Tibial nerve (tissue), 4 donors: Measurements from ENCODE around the gene ATP13A1. TPM values are rescaled to one million over a fixed set of nuclear protein-coding genes. Genes with fewer than 3 reads are reported as not detected.
"Not testable (repeated sequence)": the region's sequence is repeated elsewhere in the genome, so short reads cannot be mapped to it uniquely, and the experiment has no call there.

Experiments
- DNase-seq, 2 donors: peaks; one replicate each; pipeline ENCODE4 v3.0.0-alpha.2; 2019; ENCODE audit warnings: low spot score in 2 of 2
- H3K27ac ChIP-seq, 4 donors: fragments of 200-600 bp; sonication (generic) in 3 of 4; one replicate each; pipeline ENCODE4 v1.5.1; 2017 to 2019; ENCODE audit warnings: mild to moderate bottlenecking in 1 of 4
- H3K27me3 ChIP-seq, 2 donors: fragments of 200-600 bp; sonication (generic) in 1 of 2; one replicate each; pipeline versions ENCODE4 v1.5.1 to v1.6.0; 2017 to 2019
- H3K36me3 ChIP-seq, 3 donors: fragments of 200-600 bp; sonication (generic); one replicate each; pipeline ENCODE4 v1.5.1; 2018 to 2019
- H3K4me1 ChIP-seq, 4 donors: fragments of 200-600 bp; sonication (generic) in 3 of 4; one replicate each; pipeline ENCODE4 v1.5.1; 2017 to 2019
- H3K4me3 ChIP-seq, 4 donors: fragments of 200-600 bp; sonication (generic) in 3 of 4; one replicate each; pipeline ENCODE4 v1.5.1; 2017 to 2019; ENCODE audit warnings: mild to moderate bottlenecking in 1 of 4, moderate library complexity in 1 of 4
- H3K9me3 ChIP-seq, 4 donors: fragments of 200-600 bp; sonication (generic) in 3 of 4; one replicate each; pipeline ENCODE4 v1.5.1; 2017 to 2019
- EP300 ChIP-seq, 2 donors: sonication (generic); formaldehyde crosslinking; IDR thresholded peaks; one replicate each; pipeline ENCODE4 v1.6.1; 2017; ENCODE audit warnings: antibody characterized with exemption in 2 of 2, mild to moderate bottlenecking in 1 of 2
- POLR2A ChIP-seq, 2 donors: fragments of 450-650 bp; IDR thresholded peaks; one replicate each; pipeline ENCODE4 v1.6.1; 2017; ENCODE audit warnings: antibody characterized with exemption in 2 of 2, mild to moderate bottlenecking in 2 of 2, moderate library complexity in 2 of 2
- WGBS, 2 donors: methylation state at CpG; one replicate each; pipeline ENCODE4 v1.1.5; 2018; 5-methylcytosine and 5-hydroxymethylcytosine counted together
- total RNA-seq, 4 donors: library from RNA; depleted of rRNA; stranded (reverse); fragments of >200 nt; gene quantifications; one replicate each; pipeline ENCODE4 v1.1.0, GENCODE V29; 2016
- TF ChIP-seq, protein P1 (sequence below), 5 experiments: fragments of 200-600 bp in 3 of 5; fragments of 450-650 bp in 2 of 5; sonication (generic) in 3 of 5; IDR thresholded peaks; one replicate each; pipeline ENCODE4 v1.5.1; 2016 to 2019; ENCODE audit warnings: antibody characterized with exemption in 5 of 5, mild to moderate bottlenecking in 3 of 5, moderate library complexity in 2 of 5

Gene ATP13A1
- total RNA-seq, 4 donors from 2014 or later = 312 to 705 (median 344) TPM

GRCh38 chr19:19704836-19705235 is 41.4 kb upstream of the ATP13A1 start:
- H3K36me3 ChIP-seq = peaks cover 0 to 99% (median 9%) of the 10 kb centered on the region in 3 donors
- TF ChIP-seq EP300 (IDR thresholded peaks at IDR 0.05) (no peak), POLR2A (IDR thresholded peaks at IDR 0.05) (no peak)
- TF ChIP-seq, protein P1, sequence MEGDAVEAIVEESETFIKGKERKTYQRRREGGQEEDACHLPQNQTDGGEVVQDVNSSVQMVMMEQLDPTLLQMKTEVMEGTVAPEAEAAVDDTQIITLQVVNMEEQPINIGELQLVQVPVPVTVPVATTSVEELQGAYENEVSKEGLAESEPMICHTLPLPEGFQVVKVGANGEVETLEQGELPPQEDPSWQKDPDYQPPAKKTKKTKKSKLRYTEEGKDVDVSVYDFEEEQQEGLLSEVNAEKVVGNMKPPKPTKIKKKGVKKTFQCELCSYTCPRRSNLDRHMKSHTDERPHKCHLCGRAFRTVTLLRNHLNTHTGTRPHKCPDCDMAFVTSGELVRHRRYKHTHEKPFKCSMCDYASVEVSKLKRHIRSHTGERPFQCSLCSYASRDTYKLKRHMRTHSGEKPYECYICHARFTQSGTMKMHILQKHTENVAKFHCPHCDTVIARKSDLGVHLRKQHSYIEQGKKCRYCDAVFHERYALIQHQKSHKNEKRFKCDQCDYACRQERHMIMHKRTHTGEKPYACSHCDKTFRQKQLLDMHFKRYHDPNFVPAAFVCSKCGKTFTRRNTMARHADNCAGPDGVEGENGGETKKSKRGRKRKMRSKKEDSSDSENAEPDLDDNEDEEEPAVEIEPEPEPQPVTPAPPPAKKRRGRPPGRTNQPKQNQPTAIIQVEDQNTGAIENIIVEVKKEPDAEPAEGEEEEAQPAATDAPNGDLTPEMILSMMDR (IDR thresholded peaks at IDR 0.05) = no peak
- H3K27me3 ChIP-seq = no peaks in the 10 kb centered on the region
- H3K9me3 ChIP-seq = peaks cover 10 to 100% (median 48%) of the 10 kb centered on the region in 4 donors
- no peak overlapping the region for H3K27ac ChIP-seq
- no peaks in the 10 kb centered on the region for H3K4me1 ChIP-seq
- no peak overlapping the region for H3K4me3 ChIP-seq
- WGBS, 2 donors = 86 to 94% methylated on average over 6 of the region's 6 CpGs
- DNase-seq = no peak

GRCh38 chr19:19700493-19700892 is 37.0 kb upstream of the ATP13A1 start:
- peaks cover 0 to 78% (median 9%) of the 10 kb centered on the region in 3 donors for H3K36me3 ChIP-seq
- 96 to 97% methylated on average over 1 of the region's 1 CpG for WGBS, 2 donors
- H3K9me3 ChIP-seq = peaks cover 0 to 100% (median 40%) of the 10 kb centered on the region in 4 donors
- DNase-seq, H3K4me1 ChIP-seq, H3K27ac ChIP-seq, H3K27me3 ChIP-seq, H3K4me3 ChIP-seq: not testable (repeated sequence)

DNA sequence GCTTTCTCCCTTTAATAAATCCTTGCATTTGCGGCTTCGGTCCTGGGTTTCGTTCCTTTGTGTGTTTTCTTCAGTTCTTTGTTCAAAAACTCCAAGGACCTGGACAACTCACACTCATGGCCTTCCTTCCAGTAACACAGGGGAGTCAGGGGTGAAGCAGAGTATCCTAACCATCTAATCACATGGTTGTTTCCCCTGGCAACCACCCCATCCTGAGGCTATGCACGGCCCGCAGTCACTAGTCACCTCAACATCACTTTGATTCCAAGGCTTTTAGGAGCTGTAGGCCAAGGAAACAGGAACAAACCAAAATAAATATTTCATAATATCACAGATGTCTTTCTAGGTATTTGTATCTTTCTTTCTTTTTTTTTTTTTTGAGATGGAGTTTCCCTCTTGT is 34.1 kb upstream of the ATP13A1 start:
- H3K4me3 ChIP-seq = no peak overlapping the region
- no peak for DNase-seq
- no peaks in the 10 kb centered on the region for H3K4me1 ChIP-seq
- TF ChIP-seq EP300 (IDR thresholded peaks at IDR 0.05) (no peak), POLR2A (IDR thresholded peaks at IDR 0.05) (no peak)
- TF ChIP-seq, protein P1 (IDR thresholded peaks at IDR 0.05) = no peak
- H3K36me3 ChIP-seq = peaks cover 0 to 49% (median 0%) of the 10 kb centered on the region in 3 donors
- peaks cover 0 to 86% (median 28%) of the 10 kb centered on the region in 4 donors for H3K9me3 ChIP-seq
- no peaks in the 10 kb centered on the region for H3K27me3 ChIP-seq
- 93 to 94% methylated on average over 5 of the region's 5 CpGs for WGBS, 2 donors
- no peak overlapping the region for H3K27ac ChIP-seq

- Histone ChIP-seq H3K9me3 (peaks cover 0 to 74% (median 23%) of the 10 kb centered on the region in 4 donors), H3K27ac (no peak overlapping the region), H3K36me3 (peaks cover 0 to 37% (median 0%) of the 10 kb centered on the region in 3 donors), H3K27me3 (no peaks in the 10 kb centered on the region), H3K4me1 (no peaks in the 10 kb centered on the region), H3K4me3 (no peak overlapping the region)
- TF ChIP-seq EP300 (IDR thresholded peaks at IDR 0.05) = no peak
- TF ChIP-seq, protein P1 (IDR thresholded peaks at IDR 0.05) = no peak
- no peak for TF ChIP-seq POLR2A (IDR thresholded peaks at IDR 0.05)
- DNase-seq = no peak
- 79 to 82% methylated on average over 2 of the region's 2 CpGs for WGBS, 2 donors
Measured at GRCh38 chr19:19696386-19696785, 32.9 kb upstream of the ATP13A1 start.

GRCh38 chr19:19691683-19692082 is 28.2 kb upstream of the ATP13A1 start:
- H3K9me3 ChIP-seq = peaks cover 0 to 33% (median 5%) of the 10 kb centered on the region in 4 donors

DNA sequence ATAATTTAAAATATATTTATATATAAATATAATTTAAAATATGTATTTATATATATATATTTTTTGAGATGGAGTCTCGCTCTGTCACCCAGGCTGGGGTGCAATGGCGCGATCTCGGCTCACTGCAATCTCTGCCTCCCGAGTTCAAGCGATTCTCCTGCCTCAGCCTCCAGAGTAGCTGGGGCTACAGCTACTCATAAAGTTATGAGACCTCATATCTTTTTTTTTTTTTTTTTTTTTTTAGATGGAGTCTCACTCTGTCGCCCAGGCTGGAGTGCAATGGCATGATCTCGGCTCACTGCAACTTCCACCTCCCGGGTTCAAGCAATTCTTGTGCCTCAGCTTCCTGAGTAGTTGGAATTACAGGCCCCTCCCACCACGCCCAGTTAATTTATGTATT is 25.5 kb upstream of the ATP13A1 start:
- H3K36me3 ChIP-seq = peaks cover 0 to 26% (median 0%) of the 10 kb centered on the region in 3 donors
- H3K9me3 ChIP-seq = peaks cover 0 to 31% (median 5%) of the 10 kb centered on the region in 4 donors
- not testable (repeated sequence) for H3K27me3 ChIP-seq, H3K27ac ChIP-seq, DNase-seq, H3K4me1 ChIP-seq, H3K4me3 ChIP-seq
- 96 to 99% methylated on average over 10 of the region's 10 CpGs for WGBS, 2 donors

More at GRCh38 chr19:19691683-19692082, 28.2 kb upstream of the ATP13A1 start:
- DNase-seq = no peak
- Histone ChIP-seq H3K27me3 (no peaks in the 10 kb centered on the region), H3K4me3 (no peak overlapping the region), H3K4me1 (no peaks in the 10 kb centered on the region), H3K36me3 (peaks cover 0 to 11% (median 0%) of the 10 kb centered on the region in 3 donors), H3K27ac (no peak overlapping the region)
- WGBS, 2 donors = 86 to 97% methylated on average over 10 of the region's 10 CpGs
- TF ChIP-seq EP300 (IDR thresholded peaks at IDR 0.05) (no peak), POLR2A (IDR thresholded peaks at IDR 0.05) (no peak)
- TF ChIP-seq, protein P1 (IDR thresholded peaks at IDR 0.05) = no peak
